Hepatocyte (in vitro differentiated cells): ENCODE measurements around the gene TUBB6. TPM values are rescaled to one million over a fixed set of nuclear protein-coding genes. Genes with fewer than 3 reads are reported as not detected.

ENCODE experiments used
- DNase-seq: peaks from one replicate; pipeline ENCODE4 v3.0.0-alpha.2; 2016; ENCODE audit warnings: low spot score
- H2AFZ ChIP-seq: fragments of 200-600 bp; sonication (generic); 2 replicates; pipeline ENCODE4 v1.6.0; 2016; ENCODE audit warnings: antibody characterized with exemption, mild to moderate bottlenecking
- H3K27ac ChIP-seq: fragments of 200-600 bp; sonication (generic); 2 replicates; pipeline ENCODE4 v1.5.1; 2016; ENCODE audit warnings: mild to moderate bottlenecking
- H3K27me3 ChIP-seq: fragments of 200-600 bp; sonication (generic); 2 replicates; pipeline ENCODE4 v1.6.1; 2016
- H3K36me3 ChIP-seq: fragments of 200-600 bp; sonication (generic); replicated peaks from 2 replicates; pipeline ENCODE4 v1.5.1; 2016; ENCODE audit warnings: low read depth; ENCODE audit not compliant: insufficient read depth
- H3K4me1 ChIP-seq: fragments of 200-600 bp; sonication (generic); 2 replicates; pipeline ENCODE4 v1.5.1; 2016; ENCODE audit warnings: mild to moderate bottlenecking, moderate library complexity; ENCODE audit not compliant: insufficient read depth
- H3K4me2 ChIP-seq: fragments of 200-600 bp; sonication (generic); 2 replicates; pipeline ENCODE4 v1.6.0; 2016
- H3K4me3 ChIP-seq: fragments of 200-600 bp; sonication (generic); 2 replicates; pipeline ENCODE4 v1.5.1; 2016; ENCODE audit warnings: mild to moderate bottlenecking
- H3K79me2 ChIP-seq: fragments of 200-600 bp; sonication (generic); 2 replicates; pipeline ENCODE4 v1.6.0; 2017; ENCODE audit warnings: mild to moderate bottlenecking
- H3K9me2 ChIP-seq: fragments of 200-600 bp; sonication (generic); replicated peaks from 2 replicates; pipeline ENCODE4 v1.6.0; 2017; ENCODE audit warnings: mild to moderate bottlenecking; ENCODE audit not compliant: insufficient read depth
- H3K9me3 ChIP-seq: fragments of 200-600 bp; sonication (generic); 2 replicates; pipeline ENCODE4 v1.5.1; 2016; ENCODE audit warnings: low read depth, mild to moderate bottlenecking
- H4K20me1 ChIP-seq: fragments of 200-600 bp; sonication (generic); 2 replicates; pipeline ENCODE4 v1.6.0; 2016; ENCODE audit warnings: mild to moderate bottlenecking; ENCODE audit not compliant: insufficient read depth, poor library complexity, severe bottlenecking
- CTCF ChIP-seq: fragments of 200-600 bp; sonication (generic); IDR thresholded peaks from 2 replicates; pipeline ENCODE4 v1.5.1; 2016; ENCODE audit warnings: antibody characterized with exemption, mild to moderate bottlenecking; ENCODE audit not compliant: poor library complexity
- EZH2 ChIP-seq: fragments of 200-600 bp; sonication (generic); IDR thresholded peaks from 2 replicates; pipeline ENCODE4 v1.6.1; 2016; ENCODE audit warnings: antibody characterized with exemption, mild to moderate bottlenecking, borderline replicate concordance
- EZH2phosphoT487 ChIP-seq: fragments of 200-600 bp; sonication (generic); IDR thresholded peaks from one replicate; pipeline ENCODE4 v1.6.1; 2018; ENCODE audit warnings: antibody characterized with exemption, mild to moderate bottlenecking, low read depth, moderate library complexity; ENCODE audit not compliant: unreplicated experiment, severe bottlenecking
- WGBS: methylation state at CpG from one replicate; pipeline ENCODE4 v1.1.6; 2016; ENCODE audit warnings: low lambda C conversion rate; ENCODE audit errors: missing lambda C conversion rate; 5-methylcytosine and 5-hydroxymethylcytosine counted together
- polyA plus RNA-seq: library from polyadenylated mRNA; unstranded; fragments of >200 nt; fragmentation: Nextera tagmentation; extraction: Ambion mirVana; gene quantifications from 2 replicates; pipeline ENCODE4 v1.2.1, GENCODE V29; 2016
- total RNA-seq: library from RNA; depleted of rRNA; stranded (reverse); fragments of >200 nt; gene quantifications from 2 replicates; pipeline ENCODE4 v1.2.3, GENCODE V29; 2014

The TUBB6 gene
- total and polyA plus RNA-seq, 2 experiments from 2014 or later, result 68.6 to 96.3 TPM

GRCh38 chr18:12334863-12335262, 26.8 kb downstream of the TUBB6 start:
- H3K9me3 ChIP-seq, result no peaks in the 10 kb centered on the region
- H3K36me3 ChIP-seq, result no peaks in the 10 kb centered on the region
- no peak overlapping the region for H3K4me3 ChIP-seq
- H2AFZ ChIP-seq, result no peak overlapping the region
- H3K27ac ChIP-seq, result no peak overlapping the region
- WGBS, result 54% methylated on average over 2 of the region's 2 CpGs
- no peak for TF ChIP-seq EZH2
- TF ChIP-seq CTCF, result no peak
- no peak for TF ChIP-seq EZH2phosphoT487
- no peaks in the 10 kb centered on the region for H3K9me2 ChIP-seq
- no peaks in the 10 kb centered on the region for H3K79me2 ChIP-seq
- H4K20me1 ChIP-seq, result no peaks in the 10 kb centered on the region
- no peak for DNase-seq
- H3K4me2 ChIP-seq, result no peak overlapping the region
- no peaks in the 10 kb centered on the region for H3K27me3 ChIP-seq
- H3K4me1 ChIP-seq, result peaks cover 32% of the 10 kb centered on the region

- Histone ChIP-seq H3K9me3 (no peaks in the 10 kb centered on the region), H3K79me2 (no peaks in the 10 kb centered on the region), H3K36me3 (no peaks in the 10 kb centered on the region), H3K27me3 (no peaks in the 10 kb centered on the region), H2AFZ (no peak overlapping the region), H3K4me1 (peaks cover 32% of the 10 kb centered on the region), H3K4me2 (no peak overlapping the region), H3K27ac (no peak overlapping the region), H3K4me3 (no peak overlapping the region), H3K9me2 (no peaks in the 10 kb centered on the region), H4K20me1 (no peaks in the 10 kb centered on the region)
- DNase-seq, result no peak
- WGBS, result 85% methylated on average over 7 of the region's 7 CpGs
- TF ChIP-seq EZH2 (no peak), CTCF (no peak), EZH2phosphoT487 (no peak)
Measured at GRCh38 chr18:12335503-12335902, 27.5 kb downstream of the TUBB6 start.

GRCh38 chr18:12336171-12336613, 28.2 kb downstream of the TUBB6 start:
- DNase-seq, result no peak
- Histone ChIP-seq H2AFZ (no peak overlapping the region), H3K4me3 (no peak overlapping the region), H3K9me3 (no peaks in the 10 kb centered on the region), H3K9me2 (no peaks in the 10 kb centered on the region), H3K27me3 (no peaks in the 10 kb centered on the region), H3K36me3 (no peaks in the 10 kb centered on the region), H4K20me1 (no peaks in the 10 kb centered on the region), H3K27ac (no peak overlapping the region), H3K4me1 (peaks cover 32% of the 10 kb centered on the region), H3K4me2 (peak overlapping the region; percentile 34), H3K79me2 (no peaks in the 10 kb centered on the region)
- no peak for TF ChIP-seq EZH2
- TF ChIP-seq CTCF, result no peak
- TF ChIP-seq EZH2phosphoT487, result no peak
- 47% methylated on average over 2 of the region's 2 CpGs for WGBS

- no peaks in the 10 kb centered on the region for H3K9me2 ChIP-seq
- TF ChIP-seq CTCF (no peak), EZH2phosphoT487 (no peak), EZH2 (no peak)
- H3K36me3 ChIP-seq, result no peaks in the 10 kb centered on the region
- H3K4me2 ChIP-seq, result peak overlapping the region; percentile 34
- H2AFZ ChIP-seq, result no peak overlapping the region
- no peaks in the 10 kb centered on the region for H3K9me3 ChIP-seq
- DNase-seq, result peak; percentile 29
- no peak overlapping the region for H3K27ac ChIP-seq
- H3K27me3 ChIP-seq, result no peaks in the 10 kb centered on the region
- H3K4me1 ChIP-seq, result peaks cover 32% of the 10 kb centered on the region
- H4K20me1 ChIP-seq, result no peaks in the 10 kb centered on the region
- 17% methylated on average over 6 of the region's 6 CpGs for WGBS
- no peaks in the 10 kb centered on the region for H3K79me2 ChIP-seq
- no peak overlapping the region for H3K4me3 ChIP-seq
Measured at GRCh38 chr18:12336887-12337286, 28.8 kb downstream of the TUBB6 start.
